ENCODE data around the gene GPR108. TPM values are rescaled to one million over a fixed set of nuclear protein-coding genes. Genes with fewer than 3 reads are reported as not detected.
A peak's percentile ranks its signal among the peaks of the same experiment; 100 is the strongest.
"Not testable (repeated sequence)": the region's sequence is repeated elsewhere in the genome, so short reads cannot be mapped to it uniquely, and the experiment has no call there.

The GPR108 gene
- total RNA-seq, 2 donors from 2014 or later = 61.4 to 67.2 TPM

DNA sequence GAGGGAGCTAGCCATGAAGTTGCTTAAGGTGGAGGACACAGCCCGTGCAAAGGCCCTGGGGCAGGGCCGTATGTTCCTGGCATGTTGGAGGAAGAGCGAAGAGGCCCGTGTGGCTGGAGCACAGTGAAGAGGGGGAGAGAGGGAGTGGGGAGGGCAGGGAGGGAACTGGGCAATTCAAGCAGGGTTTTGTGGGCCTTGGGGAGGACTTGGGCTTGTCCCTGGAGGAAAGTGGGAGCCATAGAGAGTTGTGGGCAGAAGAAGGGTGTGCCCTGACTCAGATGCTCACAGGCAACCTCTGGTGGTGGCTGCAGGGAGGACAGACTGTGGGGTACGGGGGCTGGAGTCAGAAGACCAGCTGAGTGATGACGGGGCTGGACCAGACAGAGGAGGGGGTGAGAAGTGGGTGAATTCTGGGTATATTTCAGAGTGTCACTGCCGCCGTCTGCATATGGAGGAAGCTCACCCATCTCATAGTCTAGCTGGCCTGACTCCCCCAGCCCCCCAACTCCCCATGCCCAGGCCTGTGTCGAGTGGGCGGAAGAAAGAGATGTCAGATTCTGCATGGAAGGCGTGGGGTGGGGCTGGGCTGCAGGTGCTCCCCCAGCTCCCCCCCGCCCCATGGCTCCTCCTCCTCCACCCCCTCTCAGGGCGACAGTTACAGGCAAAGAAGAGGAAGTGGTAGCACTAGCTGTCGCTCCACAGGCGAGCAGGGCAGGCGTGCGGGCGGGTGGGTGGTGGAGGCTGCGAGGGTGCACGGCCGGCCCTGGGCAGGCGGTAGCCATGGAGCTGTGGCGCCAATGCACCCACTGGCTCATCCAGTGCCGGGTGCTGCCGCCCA, 34.9 kb upstream of the GPR108 start, which contains the start of gene VAV1:
Gene VAV1, plus strand, starts transcription at position 681 of the 838 bp plus-strand sequence. Its CDS starts 100 bp downstream, at position 781.
- Histone ChIP-seq H3K27ac (ENCODE audit: low read depth, low read length) (no peak within 1 kb of the TSS), H3K27me3 (ENCODE audit: control insufficient read depth, insufficient read depth, low read length, poor library complexity, severe bottlenecking) (no peaks in the 10 kb centered on the region), H3K9me3 (ENCODE audit: control insufficient read depth, low read length) (no peaks in the 10 kb centered on the region), H3K4me1 (ENCODE audit: control insufficient read depth, insufficient read depth, low read length) (no peaks in the 10 kb centered on the region), H3K9ac (ENCODE audit: extremely low read depth, low read length, poor library complexity, severe bottlenecking) (no peak within 1 kb of the TSS), H3K4me3 (ENCODE audit: low read length) (no peak within 1 kb of the TSS), H3K36me3 (ENCODE audit: control insufficient read depth, insufficient read depth, low read length) (no peaks in the 10 kb centered on the region)
- no peaks in the 10 kb centered on the region for H3K36me3 Mint-ChIP-seq (ENCODE audit: low read depth)
- H3K4me1 Mint-ChIP-seq = no peaks in the 10 kb centered on the region
- peak within 1 kb of the TSS; percentile 48 for H3K27ac Mint-ChIP-seq
- TF ChIP-seq, protein P1, sequence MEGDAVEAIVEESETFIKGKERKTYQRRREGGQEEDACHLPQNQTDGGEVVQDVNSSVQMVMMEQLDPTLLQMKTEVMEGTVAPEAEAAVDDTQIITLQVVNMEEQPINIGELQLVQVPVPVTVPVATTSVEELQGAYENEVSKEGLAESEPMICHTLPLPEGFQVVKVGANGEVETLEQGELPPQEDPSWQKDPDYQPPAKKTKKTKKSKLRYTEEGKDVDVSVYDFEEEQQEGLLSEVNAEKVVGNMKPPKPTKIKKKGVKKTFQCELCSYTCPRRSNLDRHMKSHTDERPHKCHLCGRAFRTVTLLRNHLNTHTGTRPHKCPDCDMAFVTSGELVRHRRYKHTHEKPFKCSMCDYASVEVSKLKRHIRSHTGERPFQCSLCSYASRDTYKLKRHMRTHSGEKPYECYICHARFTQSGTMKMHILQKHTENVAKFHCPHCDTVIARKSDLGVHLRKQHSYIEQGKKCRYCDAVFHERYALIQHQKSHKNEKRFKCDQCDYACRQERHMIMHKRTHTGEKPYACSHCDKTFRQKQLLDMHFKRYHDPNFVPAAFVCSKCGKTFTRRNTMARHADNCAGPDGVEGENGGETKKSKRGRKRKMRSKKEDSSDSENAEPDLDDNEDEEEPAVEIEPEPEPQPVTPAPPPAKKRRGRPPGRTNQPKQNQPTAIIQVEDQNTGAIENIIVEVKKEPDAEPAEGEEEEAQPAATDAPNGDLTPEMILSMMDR (conservative IDR thresholded peaks at IDR 0.05) = peak; percentile 45
- no peak within 1 kb of the TSS for H3K4me3 Mint-ChIP-seq
- DNase-seq = peak; percentile 57
- H3K27me3 Mint-ChIP-seq (ENCODE audit: insufficient read depth) = peaks cover 4% of the 10 kb centered on the region
- 83 to 84% methylated on average over 6 to 22 of the region's 25 CpGs for WGBS, 2 experiments (ENCODE audit: insufficient coverage in 1 of 2, insufficient read length in 1 of 2)
- no peaks in the 10 kb centered on the region for H3K9me3 Mint-ChIP-seq

DNA sequence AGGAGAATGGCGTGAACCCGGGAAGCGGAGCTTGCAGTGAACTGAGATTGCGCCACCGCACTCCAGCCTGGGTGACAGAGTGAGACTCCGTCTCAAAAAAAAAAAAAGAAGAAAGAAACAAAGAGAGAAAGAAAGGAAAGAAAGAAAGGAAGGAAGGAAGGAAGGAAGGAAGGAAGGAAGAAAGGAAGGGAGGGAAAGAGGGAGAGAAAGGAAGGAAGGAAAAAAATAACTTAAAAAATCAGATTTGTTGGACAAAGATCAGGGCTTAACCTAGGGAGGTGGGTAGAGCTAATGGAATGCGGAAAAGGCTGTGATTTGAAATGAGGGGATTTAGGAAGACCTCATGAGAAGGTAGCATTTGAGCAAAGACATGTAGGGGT, 34.3 kb upstream of the GPR108 start:
- H3K9ac ChIP-seq (ENCODE audit: extremely low read depth, low read length, poor library complexity, severe bottlenecking); H3K36me3 Mint-ChIP-seq (ENCODE audit: low read depth); H3K27ac Mint-ChIP-seq; H3K4me3 ChIP-seq (ENCODE audit: low read length); H3K4me1 Mint-ChIP-seq; H3K27ac ChIP-seq (ENCODE audit: low read depth, low read length); H3K27me3 ChIP-seq (ENCODE audit: control insufficient read depth, insufficient read depth, low read length, poor library complexity, severe bottlenecking); DNase-seq; H3K4me3 Mint-ChIP-seq; H3K9me3 ChIP-seq (ENCODE audit: control insufficient read depth, low read length); H3K27me3 Mint-ChIP-seq (ENCODE audit: insufficient read depth); H3K9me3 Mint-ChIP-seq; H3K36me3 ChIP-seq (ENCODE audit: control insufficient read depth, insufficient read depth, low read length); H3K4me1 ChIP-seq (ENCODE audit: control insufficient read depth, insufficient read depth, low read length): not testable (repeated sequence)
- 84 to 92% methylated on average over 4 to 7 of the region's 7 CpGs for WGBS, 2 experiments (ENCODE audit: insufficient coverage in 1 of 2, insufficient read length in 1 of 2)

DNA sequence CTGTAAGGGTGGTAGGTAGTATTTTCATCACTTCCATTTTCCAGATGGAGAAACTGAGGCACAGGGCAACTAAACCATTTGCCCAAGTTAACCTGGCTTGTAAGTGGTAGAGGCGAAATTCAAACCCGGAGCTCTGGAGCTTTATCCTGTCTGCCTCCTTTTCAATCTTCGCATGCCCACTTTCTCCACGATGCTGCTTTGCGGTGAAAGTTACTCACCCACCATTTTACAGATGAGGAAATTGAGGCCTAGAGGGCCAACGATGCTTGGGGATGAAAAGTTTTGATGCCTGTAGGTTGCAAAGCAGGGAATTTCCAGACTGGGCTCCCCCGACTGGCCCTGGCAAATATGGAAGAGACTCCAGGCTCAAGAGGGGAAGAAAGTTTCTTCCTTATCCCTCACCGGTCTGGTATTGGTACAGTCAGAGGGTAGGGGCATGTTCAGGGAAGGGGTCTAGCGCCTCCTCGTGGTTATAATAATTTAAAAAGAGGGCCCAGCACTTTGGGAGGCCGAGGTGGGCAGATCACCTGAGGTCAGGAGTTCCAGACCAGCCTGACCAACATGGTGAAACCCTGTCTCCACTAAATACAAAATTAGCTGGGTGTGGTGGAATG, 31.7 kb upstream of the GPR108 start:
- Histone ChIP-seq H3K9ac (ENCODE audit: extremely low read depth, low read length, poor library complexity, severe bottlenecking) (no peak overlapping the region), H3K9me3 (ENCODE audit: control insufficient read depth, low read length) (no peaks in the 10 kb centered on the region), H3K4me3 (ENCODE audit: low read length) (no peak overlapping the region), H3K36me3 (ENCODE audit: control insufficient read depth, insufficient read depth, low read length) (no peaks in the 10 kb centered on the region), H3K4me1 (ENCODE audit: control insufficient read depth, insufficient read depth, low read length) (no peaks in the 10 kb centered on the region), H3K27me3 (ENCODE audit: control insufficient read depth, insufficient read depth, low read length, poor library complexity, severe bottlenecking) (no peaks in the 10 kb centered on the region), H3K27ac (ENCODE audit: low read depth, low read length) (no peak overlapping the region)
- H3K9me3 Mint-ChIP-seq = no peaks in the 10 kb centered on the region
- TF ChIP-seq, protein P1 (conservative IDR thresholded peaks at IDR 0.05) = peak; percentile 76
- H3K4me3 Mint-ChIP-seq = no peak overlapping the region
- H3K27me3 Mint-ChIP-seq (ENCODE audit: insufficient read depth) = no peaks in the 10 kb centered on the region
- H3K4me1 Mint-ChIP-seq = peaks cover 12% of the 10 kb centered on the region
- peak; percentile 74 for DNase-seq
- H3K27ac Mint-ChIP-seq = no peak overlapping the region
- H3K36me3 Mint-ChIP-seq (ENCODE audit: low read depth) = no peaks in the 10 kb centered on the region
- WGBS, 2 experiments (ENCODE audit: insufficient coverage in 1 of 2, insufficient read length in 1 of 2) = 52 to 55% methylated on average over 11 of the region's 11 CpGs
